GM12874 (cell line): Measurements from ENCODE around the gene FBXL16.

Experiments used
- CTCF ChIP-seq: IDR thresholded peaks from 2 replicates; pipeline ENCODE4 v1.5.1; 2011; ENCODE audit warnings: low read depth, mild to moderate bottlenecking, control low read depth, low read length, moderate library complexity; ENCODE audit not compliant: insufficient read depth

Gene FBXL16

GRCh38 chr16:643050-643368 lies 62.6 kb downstream of the FBXL16 start:
- no peak for TF ChIP-seq CTCF
